NB4 (cell line): Measurements from ENCODE around the gene BRWD1.

Experiments
- DNase-seq: peaks from one replicate; pipeline ENCODE4 v3.0.0; 2010; ENCODE audit warnings: low read depth
- H3K4me3 ChIP-seq: one replicate; pipeline ENCODE4 v1.5.1; 2011; ENCODE audit warnings: mild to moderate bottlenecking, low read depth, low read length, moderate library complexity
- MYC ChIP-seq: IDR thresholded peaks from 2 replicates; pipeline ENCODE4 v1.6.1; 2011; ENCODE audit warnings: low read depth, low read length
- POLR2A ChIP-seq: IDR thresholded peaks from 2 replicates; pipeline ENCODE4 v1.6.1; 2011; ENCODE audit warnings: mild to moderate bottlenecking; ENCODE audit not compliant: insufficient read length; ENCODE audit errors: extremely low read depth
- TF ChIP-seq, protein P1 (sequence below): IDR thresholded peaks from 2 replicates; pipeline ENCODE4 v1.6.1; 2011; ENCODE audit warnings: low read depth, low read length
- TF ChIP-seq, protein P2 (sequence below): IDR thresholded peaks from one replicate; pipeline ENCODE4 v1.5.1; 2012; ENCODE audit warnings: low read depth, low read length

BRWD1 gene

DNA sequence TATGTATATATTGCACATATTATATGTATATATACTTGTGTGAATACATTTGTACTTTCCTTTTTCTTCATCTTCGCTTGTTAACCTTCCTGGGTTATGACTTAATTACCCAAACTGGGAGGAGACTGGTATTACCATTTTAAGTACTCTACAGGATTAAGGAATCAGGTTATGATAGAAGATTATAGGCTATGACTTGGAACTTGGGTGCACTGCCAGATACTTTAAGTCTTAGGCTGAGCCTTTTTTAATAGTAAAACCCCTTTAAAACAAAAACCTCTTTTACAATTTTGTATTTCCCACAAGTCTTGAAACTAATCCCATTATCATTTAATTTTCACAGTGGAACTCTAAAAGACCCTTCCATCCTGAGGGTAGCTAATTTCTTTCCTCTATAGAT, 6.0 kb downstream of the BRWD1 start:
- H3K4me3 ChIP-seq = no peak overlapping the region
- no peak for DNase-seq
- TF ChIP-seq, protein P1, sequence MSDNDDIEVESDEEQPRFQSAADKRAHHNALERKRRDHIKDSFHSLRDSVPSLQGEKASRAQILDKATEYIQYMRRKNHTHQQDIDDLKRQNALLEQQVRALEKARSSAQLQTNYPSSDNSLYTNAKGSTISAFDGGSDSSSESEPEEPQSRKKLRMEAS = no peak
- TF ChIP-seq MYC = no peak
- TF ChIP-seq, protein P2, sequence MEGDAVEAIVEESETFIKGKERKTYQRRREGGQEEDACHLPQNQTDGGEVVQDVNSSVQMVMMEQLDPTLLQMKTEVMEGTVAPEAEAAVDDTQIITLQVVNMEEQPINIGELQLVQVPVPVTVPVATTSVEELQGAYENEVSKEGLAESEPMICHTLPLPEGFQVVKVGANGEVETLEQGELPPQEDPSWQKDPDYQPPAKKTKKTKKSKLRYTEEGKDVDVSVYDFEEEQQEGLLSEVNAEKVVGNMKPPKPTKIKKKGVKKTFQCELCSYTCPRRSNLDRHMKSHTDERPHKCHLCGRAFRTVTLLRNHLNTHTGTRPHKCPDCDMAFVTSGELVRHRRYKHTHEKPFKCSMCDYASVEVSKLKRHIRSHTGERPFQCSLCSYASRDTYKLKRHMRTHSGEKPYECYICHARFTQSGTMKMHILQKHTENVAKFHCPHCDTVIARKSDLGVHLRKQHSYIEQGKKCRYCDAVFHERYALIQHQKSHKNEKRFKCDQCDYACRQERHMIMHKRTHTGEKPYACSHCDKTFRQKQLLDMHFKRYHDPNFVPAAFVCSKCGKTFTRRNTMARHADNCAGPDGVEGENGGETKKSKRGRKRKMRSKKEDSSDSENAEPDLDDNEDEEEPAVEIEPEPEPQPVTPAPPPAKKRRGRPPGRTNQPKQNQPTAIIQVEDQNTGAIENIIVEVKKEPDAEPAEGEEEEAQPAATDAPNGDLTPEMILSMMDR = no peak
- no peak for TF ChIP-seq POLR2A

DNA sequence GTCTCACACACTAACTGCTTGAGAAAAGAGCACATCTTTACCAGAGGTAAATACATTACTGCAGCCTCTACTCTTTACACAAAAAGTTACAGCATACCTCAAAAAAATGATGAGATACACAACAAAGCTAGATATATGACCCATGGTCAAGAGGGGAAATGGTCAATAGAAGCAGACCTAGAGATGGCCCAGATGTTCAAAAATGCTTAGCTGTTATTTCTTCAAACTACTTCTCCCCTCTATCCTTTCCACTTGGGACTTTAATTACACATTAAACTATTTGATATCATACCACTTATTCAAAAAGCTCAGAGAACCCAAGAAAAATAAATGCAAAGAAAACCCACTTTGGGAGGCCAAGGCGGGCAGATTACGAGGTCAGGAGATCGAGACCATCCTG, 12.8 kb downstream of the BRWD1 start:
- TF ChIP-seq, protein P1 = no peak
- TF ChIP-seq, protein P2 = no peak
- TF ChIP-seq POLR2A (no peak), MYC (no peak)
- DNase-seq = no peak
- no peak overlapping the region for H3K4me3 ChIP-seq

DNA sequence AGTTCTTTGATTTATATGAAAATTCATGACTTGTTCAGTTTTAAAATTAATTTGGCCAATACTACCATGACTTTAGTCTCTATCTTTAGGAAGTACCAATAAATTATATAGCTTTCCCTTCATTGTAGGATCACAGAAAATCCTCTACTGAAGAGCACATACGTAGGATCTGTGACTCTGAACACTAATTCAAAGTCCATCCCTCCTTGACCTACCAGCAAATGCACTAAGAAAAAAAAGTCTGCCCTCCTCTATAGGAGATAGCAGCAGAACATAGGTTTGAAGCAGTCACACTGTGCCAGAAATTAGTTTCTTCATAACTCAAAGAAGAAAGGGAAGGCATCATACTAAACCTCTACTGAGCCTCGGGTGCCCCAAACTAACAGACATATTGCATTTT, 16.5 kb downstream of the BRWD1 start:
- TF ChIP-seq MYC (no peak), POLR2A (no peak)
- TF ChIP-seq, protein P1 = no peak
- TF ChIP-seq, protein P2 = no peak
- no peak for DNase-seq
- H3K4me3 ChIP-seq = no peak overlapping the region

DNA sequence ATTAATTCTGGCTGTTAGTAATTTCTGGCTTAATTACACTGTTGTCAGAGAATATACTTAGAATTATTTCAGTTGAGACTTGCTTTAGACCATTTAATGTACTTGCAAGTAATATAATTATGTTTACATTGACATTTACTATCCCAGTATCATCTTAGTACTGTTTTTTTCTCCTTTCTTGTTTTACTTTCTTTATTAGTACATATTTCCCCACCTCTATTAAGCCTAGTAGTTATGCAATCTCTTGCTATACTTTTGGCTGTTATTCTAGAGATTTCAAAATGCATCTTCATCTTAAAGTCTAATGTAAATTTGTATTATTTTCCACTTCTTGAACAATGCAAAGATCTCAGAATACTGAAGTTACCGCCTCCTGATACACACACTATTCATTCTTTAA, 24.4 kb downstream of the BRWD1 start:
- no peak overlapping the region for H3K4me3 ChIP-seq
- DNase-seq = no peak
- TF ChIP-seq MYC (no peak), POLR2A (no peak)
- TF ChIP-seq, protein P2 = no peak
- TF ChIP-seq, protein P1 = no peak

DNA sequence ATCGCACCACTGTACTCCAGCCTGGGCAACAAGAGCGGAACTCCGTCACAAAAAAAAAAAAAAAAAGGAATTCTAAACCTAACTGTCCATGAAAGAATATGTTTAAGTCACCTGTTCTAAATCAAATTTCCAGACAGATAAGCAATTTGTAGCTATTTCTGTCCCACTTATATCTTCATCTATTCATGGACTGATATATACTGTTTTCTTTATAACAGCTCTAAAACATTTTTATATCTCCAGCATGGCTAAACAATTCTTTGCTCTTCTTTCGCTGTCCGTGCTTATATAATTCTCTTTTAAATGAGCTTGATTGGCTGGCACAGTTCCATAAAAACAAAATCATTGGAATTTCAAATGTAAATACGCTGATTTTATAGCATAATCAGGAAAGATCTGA, 30.5 kb downstream of the BRWD1 start:
- TF ChIP-seq, protein P2 = no peak
- TF ChIP-seq MYC = no peak
- no peak overlapping the region for H3K4me3 ChIP-seq
- DNase-seq = no peak

DNA sequence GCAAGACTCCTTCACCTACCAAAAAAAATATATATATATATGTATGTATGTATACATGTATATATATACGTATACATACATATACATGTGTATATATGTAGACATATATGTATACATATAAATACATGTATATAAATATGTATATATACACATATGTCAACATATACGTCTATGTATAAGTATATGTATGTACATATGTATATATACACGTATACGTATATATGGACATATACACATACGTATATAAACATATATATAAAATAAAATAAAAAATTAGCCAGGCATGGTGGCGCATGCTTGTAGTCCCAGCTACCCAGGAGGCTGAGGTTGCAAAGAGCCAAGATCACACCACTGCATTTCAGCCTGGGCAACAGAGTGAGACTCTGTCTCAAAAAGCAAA, 31.6 kb downstream of the BRWD1 start:
- no peak for TF ChIP-seq POLR2A
- TF ChIP-seq, protein P1 = no peak
- TF ChIP-seq, protein P2 = no peak
- no peak for TF ChIP-seq MYC
- H3K4me3 ChIP-seq = no peak overlapping the region
- DNase-seq = no peak
